HG02884 (cell line): Measurements from ENCODE around the gene COL15A1.

Experiments used
- ATAC-seq: cut with Tn5 transposase; IDR thresholded peaks from one replicate; pipeline ENCODE4 v1.9.1; 2021; ENCODE audit warnings: mild to moderate bottlenecking, moderate library complexity; ENCODE audit not compliant: unreplicated experiment

COL15A1 gene

GRCh38 chr9:98992107-98992884 is 48.6 kb downstream of the COL15A1 start:
- ATAC-seq = no peak

- ATAC-seq = peak; percentile 20
Observed at GRCh38 chr9:98992885-98993569, 49.3 kb downstream of the COL15A1 start.

- peak; percentile 90 for ATAC-seq
Observed at GRCh38 chr9:98993570-98993945, 49.9 kb downstream of the COL15A1 start.

- no peak for ATAC-seq
Observed at GRCh38 chr9:98994172-98995058, 50.7 kb downstream of the COL15A1 start.

GRCh38 chr9:98995059-98995671 is 51.5 kb downstream of the COL15A1 start:
- no peak for ATAC-seq

GRCh38 chr9:98995971-98996504 is 52.3 kb downstream of the COL15A1 start:
- ATAC-seq = no peak

GRCh38 chr9:98997604-98998003 is 53.9 kb downstream of the COL15A1 start:
- ATAC-seq = no peak

GRCh38 chr9:98998441-98999151 is 54.9 kb downstream of the COL15A1 start:
- no peak for ATAC-seq

- no peak for ATAC-seq
Observed at GRCh38 chr9:98999152-98999525, 55.4 kb downstream of the COL15A1 start.

GRCh38 chr9:99000476-99001395 is 57.0 kb downstream of the COL15A1 start:
- no peak for ATAC-seq

GRCh38 chr9:99001892-99002291 is 58.2 kb downstream of the COL15A1 start:
- no peak for ATAC-seq

GRCh38 chr9:99002706-99003105 is 59.0 kb downstream of the COL15A1 start:
- ATAC-seq = no peak

GRCh38 chr9:99003308-99003707 is 59.6 kb downstream of the COL15A1 start:
- no peak for ATAC-seq

GRCh38 chr9:99004115-99004514 is 60.4 kb downstream of the COL15A1 start:
- ATAC-seq = no peak

- no peak for ATAC-seq
Observed at GRCh38 chr9:99004717-99005460, 61.2 kb downstream of the COL15A1 start.

- no peak for ATAC-seq
Observed at GRCh38 chr9:99005651-99006050, 61.9 kb downstream of the COL15A1 start.

GRCh38 chr9:99006511-99006910 is 62.8 kb downstream of the COL15A1 start:
- no peak for ATAC-seq

GRCh38 chr9:99006979-99007378 is 63.3 kb downstream of the COL15A1 start:
- ATAC-seq = no peak
